AG04449 (cell line): ENCODE measurements around the gene IKZF1.

Source experiments
- CTCF ChIA-PET: fragments of 350-600 bp; formaldehyde crosslinking; extraction: SDS; loops from one replicate; lab custom pipeline; 2021; ENCODE audit warnings: antibody characterized with exemption; lab: Yijun Ruan, JAX
- POLR2A ChIA-PET: fragments of 400-600, 350-600 bp; formaldehyde crosslinking; extraction: SDS; loops from one replicate; lab custom pipeline; 2020; ENCODE audit warnings: antibody characterized with exemption, inconsistent platforms; lab: Yijun Ruan, JAX
- DNase-seq: peaks from one replicate; pipeline ENCODE4 v3.0.0-alpha.2; 2010; ENCODE audit warnings: low read depth, low spot score
- H3K4me3 ChIP-seq: 2 replicates; pipeline ENCODE4 v1.5.1; 2011; ENCODE audit warnings: low read depth, mild to moderate bottlenecking, control low read depth, low read length
- TF ChIP-seq, protein P1 (sequence below): IDR thresholded peaks from one replicate; pipeline ENCODE4 v1.5.1; 2011; ENCODE audit warnings: mild to moderate bottlenecking, moderate library complexity, low read length, control low read depth, inconsistent platforms; ENCODE audit not compliant: insufficient read depth; ENCODE audit errors: missing control alignments

The IKZF1 gene

DNA sequence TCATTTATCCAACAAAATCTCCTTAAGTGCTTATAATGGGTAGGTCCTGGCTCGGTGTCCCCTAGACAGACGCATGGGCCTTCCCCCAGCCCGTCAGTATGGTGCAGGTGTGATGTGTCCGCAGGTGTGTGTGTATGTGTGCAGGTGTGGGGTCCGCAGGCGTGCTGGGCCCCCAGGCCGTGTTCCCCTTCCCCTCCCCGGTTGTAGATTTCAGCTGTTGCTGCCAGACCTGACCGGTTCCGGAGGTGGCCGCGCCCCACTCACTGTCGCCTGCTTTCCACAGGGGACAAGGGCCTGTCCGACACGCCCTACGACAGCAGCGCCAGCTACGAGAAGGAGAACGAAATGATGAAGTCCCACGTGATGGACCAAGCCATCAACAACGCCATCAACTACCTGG, 95.1 kb downstream of the IKZF1 start:
- H3K4me3 ChIP-seq, result no peak overlapping the region
- ChIA-PET CTCF (no interaction called here), POLR2A (no interaction called here)
- no peak for DNase-seq
- TF ChIP-seq, protein P1, sequence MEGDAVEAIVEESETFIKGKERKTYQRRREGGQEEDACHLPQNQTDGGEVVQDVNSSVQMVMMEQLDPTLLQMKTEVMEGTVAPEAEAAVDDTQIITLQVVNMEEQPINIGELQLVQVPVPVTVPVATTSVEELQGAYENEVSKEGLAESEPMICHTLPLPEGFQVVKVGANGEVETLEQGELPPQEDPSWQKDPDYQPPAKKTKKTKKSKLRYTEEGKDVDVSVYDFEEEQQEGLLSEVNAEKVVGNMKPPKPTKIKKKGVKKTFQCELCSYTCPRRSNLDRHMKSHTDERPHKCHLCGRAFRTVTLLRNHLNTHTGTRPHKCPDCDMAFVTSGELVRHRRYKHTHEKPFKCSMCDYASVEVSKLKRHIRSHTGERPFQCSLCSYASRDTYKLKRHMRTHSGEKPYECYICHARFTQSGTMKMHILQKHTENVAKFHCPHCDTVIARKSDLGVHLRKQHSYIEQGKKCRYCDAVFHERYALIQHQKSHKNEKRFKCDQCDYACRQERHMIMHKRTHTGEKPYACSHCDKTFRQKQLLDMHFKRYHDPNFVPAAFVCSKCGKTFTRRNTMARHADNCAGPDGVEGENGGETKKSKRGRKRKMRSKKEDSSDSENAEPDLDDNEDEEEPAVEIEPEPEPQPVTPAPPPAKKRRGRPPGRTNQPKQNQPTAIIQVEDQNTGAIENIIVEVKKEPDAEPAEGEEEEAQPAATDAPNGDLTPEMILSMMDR, result no peak

DNA sequence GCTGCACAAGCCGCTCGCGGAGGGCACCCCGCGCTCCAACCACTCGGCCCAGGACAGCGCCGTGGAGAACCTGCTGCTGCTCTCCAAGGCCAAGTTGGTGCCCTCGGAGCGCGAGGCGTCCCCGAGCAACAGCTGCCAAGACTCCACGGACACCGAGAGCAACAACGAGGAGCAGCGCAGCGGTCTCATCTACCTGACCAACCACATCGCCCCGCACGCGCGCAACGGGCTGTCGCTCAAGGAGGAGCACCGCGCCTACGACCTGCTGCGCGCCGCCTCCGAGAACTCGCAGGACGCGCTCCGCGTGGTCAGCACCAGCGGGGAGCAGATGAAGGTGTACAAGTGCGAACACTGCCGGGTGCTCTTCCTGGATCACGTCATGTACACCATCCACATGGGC, 95.6 kb downstream of the IKZF1 start:
- no peak for DNase-seq
- no peak overlapping the region for H3K4me3 ChIP-seq
- TF ChIP-seq, protein P1, result no peak
- ChIA-PET CTCF (no interaction called here), POLR2A (no interaction called here)

DNA sequence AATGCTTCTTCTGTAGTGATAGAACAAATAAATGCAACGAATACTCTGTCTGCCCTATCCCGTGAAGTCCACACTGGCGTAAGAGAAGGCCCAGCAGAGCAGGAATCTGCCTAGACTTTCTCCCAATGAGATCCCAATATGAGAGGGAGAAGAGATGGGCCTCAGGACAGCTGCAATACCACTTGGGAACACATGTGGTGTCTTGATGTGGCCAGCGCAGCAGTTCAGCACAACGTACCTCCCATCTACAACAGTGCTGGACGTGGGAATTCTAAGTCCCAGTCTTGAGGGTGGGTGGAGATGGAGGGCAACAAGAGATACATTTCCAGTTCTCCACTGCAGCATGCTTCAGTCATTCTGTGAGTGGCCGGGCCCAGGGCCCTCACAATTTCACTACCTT, 99.9 kb downstream of the IKZF1 start:
- H3K4me3 ChIP-seq, result no peak overlapping the region
- TF ChIP-seq, protein P1, result no peak
- DNase-seq, result no peak
- ChIA-PET CTCF (interaction anchor here (2.6 kb wide), 1 partner anchor 14 kb away, joined by 7 read pairs; no protein-coding TSS in a partner anchor), POLR2A (no interaction called here)

DNA sequence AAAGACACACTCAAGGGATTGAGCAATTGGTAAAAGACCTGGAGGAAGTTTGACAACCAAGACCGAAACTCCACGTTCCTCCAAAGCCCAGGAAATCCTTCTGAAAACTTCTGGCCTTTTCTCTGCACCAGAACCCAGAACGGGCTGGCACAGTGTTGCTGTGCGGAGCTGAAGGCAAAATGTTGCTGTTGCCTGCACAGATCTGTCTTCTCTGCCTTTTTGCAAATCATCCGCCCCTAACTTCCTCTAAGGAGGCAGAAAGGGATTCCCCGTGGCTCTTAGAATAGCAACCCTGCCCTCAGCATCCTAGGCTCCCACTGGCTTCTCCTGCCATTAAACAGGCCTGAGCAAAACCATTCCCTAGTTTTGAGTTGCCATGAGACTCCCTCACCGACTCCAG, 100.7 kb downstream of the IKZF1 start:
- H3K4me3 ChIP-seq, result no peak overlapping the region
- DNase-seq, result no peak
- ChIA-PET CTCF (interaction anchor here (2.6 kb wide), 1 partner anchor 13 kb away, joined by 7 read pairs; no protein-coding TSS in a partner anchor), POLR2A (no interaction called here)
- TF ChIP-seq, protein P1, result no peak

DNA sequence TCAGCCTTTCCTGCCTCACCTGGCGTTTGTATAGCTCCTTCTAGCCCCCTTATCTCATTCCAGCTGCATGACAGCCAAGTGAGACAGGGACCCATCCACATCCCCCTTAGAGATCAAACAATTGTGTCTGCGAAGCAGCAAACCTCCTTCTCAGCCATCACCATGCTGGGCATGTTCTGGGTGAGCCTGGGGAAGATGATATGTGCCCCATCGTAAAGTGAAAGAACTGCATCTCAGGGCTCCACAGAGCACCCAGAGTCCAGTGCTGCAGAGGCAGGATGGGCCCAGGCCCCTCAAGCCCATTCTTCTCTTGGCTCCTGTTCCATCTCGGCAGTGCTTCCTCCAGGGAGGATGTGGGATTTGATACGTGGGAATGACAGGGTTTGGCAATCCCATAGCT, 102.4 kb downstream of the IKZF1 start:
- POLR2A ChIA-PET, result no interaction called here
- no peak overlapping the region for H3K4me3 ChIP-seq
- TF ChIP-seq, protein P1, result no peak
- DNase-seq, result no peak
- CTCF ChIA-PET, result no interaction called here

DNA sequence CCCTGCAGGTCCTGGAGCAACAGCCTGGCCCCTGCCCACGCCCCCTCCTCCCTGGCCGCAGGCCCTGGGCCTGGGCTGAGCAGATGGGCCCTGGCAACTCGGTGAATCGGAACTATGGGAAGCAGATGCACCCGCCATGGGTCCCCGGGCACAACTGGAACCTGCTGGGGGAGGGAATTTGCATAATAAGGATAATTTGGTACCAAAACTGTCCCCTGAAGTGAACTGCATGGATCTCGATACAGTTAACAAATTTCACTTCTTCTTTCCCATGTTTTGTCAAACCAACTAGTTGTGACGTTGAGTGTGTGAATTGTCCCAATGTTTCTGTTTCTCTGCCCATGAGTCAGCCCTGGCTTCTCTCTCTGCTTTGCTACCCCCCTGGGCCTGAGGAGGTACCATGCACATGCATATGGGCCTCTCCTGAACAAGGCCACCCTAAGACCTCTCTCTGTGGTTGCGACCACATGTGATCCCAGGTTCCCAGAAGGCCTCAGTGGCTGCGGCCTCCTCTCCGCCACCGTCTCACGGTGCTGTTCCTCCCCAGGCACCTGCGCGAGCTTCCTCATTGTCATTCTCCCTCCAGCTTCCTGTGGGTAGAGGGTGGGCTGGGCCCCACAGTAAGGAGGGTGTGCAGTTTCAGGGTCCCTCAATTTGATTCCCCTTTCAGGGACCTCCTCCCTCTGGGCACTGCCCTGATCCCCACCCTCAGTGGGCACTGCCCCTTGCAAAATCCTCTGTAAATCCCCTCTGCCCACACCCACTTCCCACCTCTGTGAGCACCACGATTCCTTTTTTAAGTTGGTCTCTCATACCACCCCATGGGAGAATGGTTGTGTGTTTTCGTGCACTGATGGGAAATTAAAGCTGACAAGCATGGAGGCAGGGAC, 105.6 kb downstream of the IKZF1 start:
- no peak for DNase-seq
- no peak overlapping the region for H3K4me3 ChIP-seq
- TF ChIP-seq, protein P1, result no peak
- ChIA-PET CTCF (no interaction called here), POLR2A (no interaction called here)
